GM12878 (cell line): ENCODE results near the gene GANAB. TPM values are rescaled to one million over a fixed set of nuclear protein-coding genes. Genes with fewer than 3 reads are reported as not detected.

Experiments
- BRCA1 ChIP-seq: IDR thresholded peaks from 2 replicates; pipeline ENCODE4 v1.6.1; 2011; ENCODE audit warnings: low read depth, low read length, improper control_type of control experiment
- CREM ChIP-seq: IDR thresholded peaks from 2 replicates; pipeline ENCODE4 v1.6.1; 2014; ENCODE audit warnings: antibody characterized with exemption, low read depth
- DPF2 ChIP-seq: fragments of 450-650 bp; IDR thresholded peaks from 2 replicates; pipeline ENCODE4 v1.6.1; 2017; ENCODE audit warnings: mild to moderate bottlenecking
- IKZF1 ChIP-seq: fragments of 450-650 bp; conservative IDR thresholded peaks from 2 replicates; pipeline ENCODE4 v1.6.1; 2017; ENCODE audit warnings: antibody characterized with exemption, mild to moderate bottlenecking
- MTA2 ChIP-seq: fragments of 450-650 bp; IDR thresholded peaks from 2 replicates; pipeline ENCODE4 v1.6.1; 2016; ENCODE audit warnings: low read depth, mild to moderate bottlenecking, moderate library complexity
- NFYB ChIP-seq: IDR thresholded peaks from 2 replicates; pipeline ENCODE4 v1.6.1; 2011; ENCODE audit warnings: low read depth, mild to moderate bottlenecking, low read length, improper control_type of control experiment, moderate library complexity; ENCODE audit not compliant: insufficient read depth
- NKRF ChIP-seq: fragments of 450-650 bp; conservative IDR thresholded peaks from 2 replicates; pipeline ENCODE4 v1.6.1; 2017; ENCODE audit warnings: mild to moderate bottlenecking, moderate library complexity
- PKNOX1 ChIP-seq: fragments of 450-650 bp; IDR thresholded peaks from 2 replicates; pipeline ENCODE4 v1.6.1; 2016; ENCODE audit warnings: mild to moderate bottlenecking
- REST ChIP-seq: IDR thresholded peaks from 2 replicates; pipeline ENCODE4 v1.6.1; 2012; ENCODE audit warnings: mild to moderate bottlenecking, low read depth, low read length
- ZBTB11 ChIP-seq: fragments of 450-650 bp; formaldehyde crosslinking; IDR thresholded peaks from 2 replicates; pipeline ENCODE4 v1.5.0; 2022; ENCODE audit warnings: mild to moderate bottlenecking, missing genetic modification characterization
- ZSCAN29 ChIP-seq: fragments of 450-650 bp; IDR thresholded peaks from 2 replicates; pipeline ENCODE4 v1.6.1; 2017; ENCODE audit warnings: mild to moderate bottlenecking, moderate library complexity
- polyA plus RNA-seq, 11 experiments: library from polyadenylated mRNA; depleted of rRNA in 4 of 11; unstranded in 6 of 11; stranded (reverse) in 5 of 11; fragments of >200 nt; fragmentation: Nextera tagmentation in 4 of 11; fragmentation: Illumina TruSeq in 1 of 11; extraction: Ambion mirVana in 4 of 11; extraction: Trizol in 1 of 11; gene quantifications; 1 replicate in 1 of 11; 2 replicates in 10 of 11; pipeline versions ENCODE4 v1.2.1 to v1.2.3, GENCODE V29; 2011 to 2016; ENCODE audit warnings: inconsistent platforms in 2 of 11, missing spikeins in 2 of 11, low read depth in 1 of 11
- total RNA-seq, 4 experiments: library from RNA; depleted of rRNA in 3 of 4; stranded (reverse); fragments of >200 nt in 3 of 4; fragmentation: Illumina TruSeq in 1 of 4; extraction: Trizol in 1 of 4; gene quantifications; 2 replicates each; pipeline versions ENCODE4 v1.2.1 to v1.2.3, GENCODE V29; 2013 to 2021
- TF ChIP-seq, protein P1 (sequence below): IDR thresholded peaks from 2 replicates; pipeline ENCODE4 v1.6.1; 2012; ENCODE audit warnings: improper control_type of control experiment, low read depth, low read length; ENCODE audit not compliant: insufficient replicate concordance

The GANAB gene
- total and polyA plus RNA-seq, 10 of the 15 experiments (the other 5 are each of a cell fraction or from before 2014, with no cell fraction given) = 4.5 to 175 (median 102) TPM

- TF ChIP-seq REST = peak; percentile 75
- TF ChIP-seq, protein P1, sequence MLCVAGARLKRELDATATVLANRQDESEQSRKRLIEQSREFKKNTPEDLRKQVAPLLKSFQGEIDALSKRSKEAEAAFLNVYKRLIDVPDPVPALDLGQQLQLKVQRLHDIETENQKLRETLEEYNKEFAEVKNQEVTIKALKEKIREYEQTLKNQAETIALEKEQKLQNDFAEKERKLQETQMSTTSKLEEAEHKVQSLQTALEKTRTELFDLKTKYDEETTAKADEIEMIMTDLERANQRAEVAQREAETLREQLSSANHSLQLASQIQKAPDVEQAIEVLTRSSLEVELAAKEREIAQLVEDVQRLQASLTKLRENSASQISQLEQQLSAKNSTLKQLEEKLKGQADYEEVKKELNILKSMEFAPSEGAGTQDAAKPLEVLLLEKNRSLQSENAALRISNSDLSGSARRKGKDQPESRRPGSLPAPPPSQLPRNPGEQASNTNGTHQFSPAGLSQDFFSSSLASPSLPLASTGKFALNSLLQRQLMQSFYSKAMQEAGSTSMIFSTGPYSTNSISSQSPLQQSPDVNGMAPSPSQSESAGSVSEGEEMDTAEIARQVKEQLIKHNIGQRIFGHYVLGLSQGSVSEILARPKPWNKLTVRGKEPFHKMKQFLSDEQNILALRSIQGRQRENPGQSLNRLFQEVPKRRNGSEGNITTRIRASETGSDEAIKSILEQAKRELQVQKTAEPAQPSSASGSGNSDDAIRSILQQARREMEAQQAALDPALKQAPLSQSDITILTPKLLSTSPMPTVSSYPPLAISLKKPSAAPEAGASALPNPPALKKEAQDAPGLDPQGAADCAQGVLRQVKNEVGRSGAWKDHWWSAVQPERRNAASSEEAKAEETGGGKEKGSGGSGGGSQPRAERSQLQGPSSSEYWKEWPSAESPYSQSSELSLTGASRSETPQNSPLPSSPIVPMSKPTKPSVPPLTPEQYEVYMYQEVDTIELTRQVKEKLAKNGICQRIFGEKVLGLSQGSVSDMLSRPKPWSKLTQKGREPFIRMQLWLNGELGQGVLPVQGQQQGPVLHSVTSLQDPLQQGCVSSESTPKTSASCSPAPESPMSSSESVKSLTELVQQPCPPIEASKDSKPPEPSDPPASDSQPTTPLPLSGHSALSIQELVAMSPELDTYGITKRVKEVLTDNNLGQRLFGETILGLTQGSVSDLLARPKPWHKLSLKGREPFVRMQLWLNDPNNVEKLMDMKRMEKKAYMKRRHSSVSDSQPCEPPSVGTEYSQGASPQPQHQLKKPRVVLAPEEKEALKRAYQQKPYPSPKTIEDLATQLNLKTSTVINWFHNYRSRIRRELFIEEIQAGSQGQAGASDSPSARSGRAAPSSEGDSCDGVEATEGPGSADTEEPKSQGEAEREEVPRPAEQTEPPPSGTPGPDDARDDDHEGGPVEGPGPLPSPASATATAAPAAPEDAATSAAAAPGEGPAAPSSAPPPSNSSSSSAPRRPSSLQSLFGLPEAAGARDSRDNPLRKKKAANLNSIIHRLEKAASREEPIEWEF = no peak
- TF ChIP-seq PKNOX1 = peak; percentile 85
- TF ChIP-seq CREM = peak; percentile 99
- TF ChIP-seq NFYB = peak; percentile 87
- 0 out of 2 replicates have a peak, but pooled peaks have one; percentile 30 for TF ChIP-seq MTA2
- TF ChIP-seq DPF2 = no peak
- TF ChIP-seq ZBTB11 (CRISPR knock-in tag) = peak; percentile 94
- peak; percentile 89 for TF ChIP-seq IKZF1
- no peak for TF ChIP-seq BRCA1
- TF ChIP-seq ZSCAN29 = peak; percentile 7; the same call in 1 of the 2 replicates
- TF ChIP-seq NKRF = 0 out of 2 replicates have a peak, but pooled peaks have one; percentile 59
These were observed 54.8 kb downstream of the GANAB start, which contains the start of gene TUT1 (continued) for GRCh38 chr11:62591448-62592145.
